Colonic mucosa (tissue), 4 donors: ENCODE measurements around the gene STARD5. TPM values are rescaled to one million over a fixed set of nuclear protein-coding genes. Genes with fewer than 3 reads are reported as not detected.
A peak's percentile ranks its signal among the peaks of the same experiment; 100 is the strongest.

Experiments used
- DNase-seq: peaks from one replicate; pipeline ENCODE4 v3.0.0-alpha.2; 2020
- H3K27ac ChIP-seq: fragments of 200-600 bp; one replicate; pipeline ENCODE4 v1.8.0; 2021
- H3K27me3 ChIP-seq: fragments of 200-600 bp; one replicate; pipeline ENCODE4 v1.8.0; 2021
- H3K36me3 ChIP-seq: fragments of 200-600 bp; one replicate; pipeline ENCODE4 v1.8.0; 2021
- H3K4me1 ChIP-seq: fragments of 200-600 bp; one replicate; pipeline ENCODE4 v1.8.0; 2021; ENCODE audit warnings: mild to moderate bottlenecking
- H3K4me3 ChIP-seq: fragments of 200-600 bp; one replicate; pipeline ENCODE4 v1.8.0; 2021
- H3K9ac ChIP-seq, 2 donors: one replicate each; pipeline ENCODE4 v1.7.0; 2013; ENCODE audit warnings: control low read depth in 2 of 2, low read depth in 2 of 2, low read length in 2 of 2
- H3K9me3 ChIP-seq: fragments of 200-600 bp; one replicate; pipeline ENCODE4 v1.8.0; 2021
- CTCF ChIP-seq: fragments of 200-600 bp; IDR thresholded peaks from one replicate; pipeline ENCODE4 v1.8.0; 2022; ENCODE audit warnings: antibody characterized with exemption, mild to moderate bottlenecking
- intact Hi-C: fragments of 100-400 bp; cut with DNase I; formaldehyde crosslinking; loops from one replicate; pipeline ENCODE4 v1.14.1; 2022
- total RNA-seq, 2 donors: library from RNA; stranded (reverse); fragmentation: NEBNext Ultra II Directional in 1 of 2; extraction: Animal tissue kit (Norgen Biotek cat#: 25700) in 1 of 2; gene quantifications; one replicate each; pipeline ENCODE4 v1.2.1, GENCODE V29; 2021
- donor health status: healthy.
- donor health status: DM: no; HTN: no; CAD: no.
- donor health status: DM: no; HTN: no; CAD: no.

The STARD5 gene
- total RNA-seq, 2 donors from 2014 or later: 34.7 to 38.7 TPM

GRCh38 chr15:81337713-81338157, 13.8 kb upstream of the STARD5 start:
- Histone ChIP-seq H3K27me3 (no peaks in the 10 kb centered on the region), H3K9me3 (no peaks in the 10 kb centered on the region), H3K27ac (no peak overlapping the region), H3K4me3 (no peak overlapping the region), H3K9ac (no peak overlapping the region), H3K4me1 (no peaks in the 10 kb centered on the region), H3K36me3 (no peaks in the 10 kb centered on the region)
- no peak for TF ChIP-seq CTCF
- intact Hi-C loops: no loop called here
- DNase-seq: no peak

GRCh38 chr15:81337241-81337640, 13.3 kb upstream of the STARD5 start:
- no peaks in the 10 kb centered on the region for H3K36me3 ChIP-seq
- intact Hi-C loops: no loop called here
- no peak overlapping the region for H3K27ac ChIP-seq

GRCh38 chr15:81336568-81336967, 12.6 kb upstream of the STARD5 start:
- DNase-seq: no peak
- TF ChIP-seq CTCF: peak; percentile 13
- Histone ChIP-seq H3K4me3 (no peak overlapping the region), H3K9me3 (no peaks in the 10 kb centered on the region), H3K27me3 (no peaks in the 10 kb centered on the region), H3K36me3 (no peaks in the 10 kb centered on the region), H3K9ac (no peak overlapping the region), H3K27ac (no peak overlapping the region), H3K4me1 (no peaks in the 10 kb centered on the region)
- intact Hi-C loops: no loop called here

More at GRCh38 chr15:81337241-81337640, 13.3 kb upstream of the STARD5 start:
- H3K4me1 ChIP-seq: no peaks in the 10 kb centered on the region
- no peak for TF ChIP-seq CTCF
- H3K4me3 ChIP-seq: no peak overlapping the region
- H3K9me3 ChIP-seq: no peaks in the 10 kb centered on the region
- DNase-seq: no peak
- no peaks in the 10 kb centered on the region for H3K27me3 ChIP-seq
- no peak overlapping the region for H3K9ac ChIP-seq

GRCh38 chr15:81335631-81336030, 11.7 kb upstream of the STARD5 start:
- no peak overlapping the region for H3K27ac ChIP-seq
- H3K4me1 ChIP-seq: no peaks in the 10 kb centered on the region
- H3K9me3 ChIP-seq: no peaks in the 10 kb centered on the region
- intact Hi-C loops: no loop called here
- H3K9ac ChIP-seq: no peak overlapping the region
- no peak for DNase-seq
- H3K27me3 ChIP-seq: no peaks in the 10 kb centered on the region
- TF ChIP-seq CTCF: no peak
- no peak overlapping the region for H3K4me3 ChIP-seq
- no peaks in the 10 kb centered on the region for H3K36me3 ChIP-seq

- intact Hi-C loops: no loop called here
- no peak for TF ChIP-seq CTCF
- no peaks in the 10 kb centered on the region for H3K4me1 ChIP-seq
- no peaks in the 10 kb centered on the region for H3K36me3 ChIP-seq
- no peaks in the 10 kb centered on the region for H3K27me3 ChIP-seq
- H3K4me3 ChIP-seq: no peak overlapping the region
- no peaks in the 10 kb centered on the region for H3K9me3 ChIP-seq
- no peak overlapping the region for H3K9ac ChIP-seq
- no peak overlapping the region for H3K27ac ChIP-seq
- DNase-seq: no peak
These were observed 11.0 kb upstream of the STARD5 start for GRCh38 chr15:81334768-81335435.
